Natural killer cell treated with Interleukin-12 subunit alpha and Interleukin-12 subunit beta and Interleukin-15 and Interleukin-18, amount 100 ng/mL, for 72 hours (primary cell): Measurements from ENCODE around the gene CIB1. TPM values are rescaled to one million over a fixed set of nuclear protein-coding genes. Genes with fewer than 3 reads are reported as not detected.
"Not testable (repeated sequence)": the region's sequence is repeated elsewhere in the genome, so short reads cannot be mapped to it uniquely, and the experiment has no call there.

Source experiments
- ATAC-seq, 2 donors: fragments of 150-1000 bp; cut with Tn5 transposase in 1 of 2; sonication (Bioruptor Pico), chemical (Tn5 transposase) in 1 of 2; 2 replicates each; pipeline ENCODE4 v1.10.0; 2021
- DNase-seq: peaks from one replicate; pipeline ENCODE4 v3.0.0; 2022; ENCODE audit warnings: low spot score
- H3K27ac Mint-ChIP-seq, 2 donors: 1 replicate in 1 of 2; 2 replicates in 1 of 2; pipeline ENCODE4 v1.8.0; 2022; ENCODE audit warnings: mixed read lengths in 2 of 2, mild to moderate bottlenecking in 1 of 2, moderate library complexity in 1 of 2
- H3K27me3 Mint-ChIP-seq, 2 donors: 1 replicate in 1 of 2; 2 replicates in 1 of 2; pipeline ENCODE4 v1.8.0; 2022; ENCODE audit warnings: mixed read lengths in 2 of 2
- H3K36me3 Mint-ChIP-seq: one replicate; pipeline ENCODE4 v1.8.0; 2022; ENCODE audit warnings: mixed read lengths
- H3K4me1 Mint-ChIP-seq, 2 donors: 1 replicate in 1 of 2; 2 replicates in 1 of 2; pipeline ENCODE4 v1.8.0; 2022; ENCODE audit warnings: low read depth in 2 of 2, mixed read lengths in 2 of 2, mild to moderate bottlenecking in 1 of 2
- H3K4me3 Mint-ChIP-seq: one replicate; pipeline ENCODE4 v1.8.0; 2022; ENCODE audit warnings: mixed read lengths
- H3K9me3 Mint-ChIP-seq: 2 replicates; pipeline ENCODE4 v1.8.0; 2022; ENCODE audit warnings: mixed read lengths
- total RNA-seq, 2 donors: library from RNA; stranded (reverse); gene quantifications; one replicate each; pipeline ENCODE4 v1.2.3, GENCODE V29; 2022

The CIB1 gene
- 100 to 1,000 TPM in 1 of 2 donors, 10 to 100 TPM in 1; 86.1 to 119 TPM for total RNA-seq

DNA sequence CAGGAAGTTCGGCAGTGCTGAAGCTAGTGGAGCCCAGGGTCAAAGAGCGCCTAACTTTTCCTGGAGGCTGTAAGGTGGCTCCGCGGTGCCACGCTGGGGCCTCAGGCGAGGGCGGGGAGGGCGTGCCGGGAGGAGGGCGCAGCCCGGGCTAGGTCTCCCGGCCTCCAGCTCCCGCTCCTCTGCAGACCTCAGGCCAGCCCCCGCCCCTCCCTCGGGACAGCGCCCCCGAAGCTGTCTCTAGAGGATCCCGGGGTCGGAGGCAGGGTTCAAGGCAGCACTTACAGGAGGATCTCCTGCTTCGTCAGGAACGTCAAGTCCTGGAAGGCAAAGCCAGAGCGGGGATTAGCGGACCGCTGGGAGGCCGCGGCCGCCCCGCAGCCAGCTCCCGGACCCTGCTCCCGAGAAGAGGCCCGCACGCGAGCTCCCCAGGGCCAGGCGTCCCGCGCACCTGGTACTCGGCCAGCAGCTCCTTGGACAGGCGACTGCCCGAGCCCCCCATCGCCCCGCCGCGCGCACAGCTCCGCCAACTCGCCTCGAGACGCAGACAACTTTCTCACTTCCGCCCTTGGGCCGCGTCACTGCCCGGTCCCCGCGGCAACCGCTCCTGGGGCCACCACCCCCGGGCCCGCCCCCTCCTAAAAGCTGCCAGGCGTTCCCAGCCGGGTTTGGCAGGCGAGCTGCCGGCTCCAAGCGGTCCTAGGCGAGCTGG, at the start of gene CIB1:
TSS of gene CIB1 (minus strand) at position 555 of the 709 bp plus-strand sequence. CDS start at position 499, 56 bp downstream.
- peak; percentile 97 to 98 for ATAC-seq
- Mint-ChIP-seq H3K4me1 (peaks cover 32 to 40% of the 10 kb centered on the region in 2 donors), H3K9me3 (no peaks in the 10 kb centered on the region), H3K36me3 (peaks cover 4% of the 10 kb centered on the region), H3K27ac (peak within 1 kb of the TSS; percentile 93 to 94), H3K4me3 (peak within 1 kb of the TSS; percentile 87), H3K27me3 (no peaks in the 10 kb centered on the region)
- DNase-seq, result peak; percentile 99

DNA sequence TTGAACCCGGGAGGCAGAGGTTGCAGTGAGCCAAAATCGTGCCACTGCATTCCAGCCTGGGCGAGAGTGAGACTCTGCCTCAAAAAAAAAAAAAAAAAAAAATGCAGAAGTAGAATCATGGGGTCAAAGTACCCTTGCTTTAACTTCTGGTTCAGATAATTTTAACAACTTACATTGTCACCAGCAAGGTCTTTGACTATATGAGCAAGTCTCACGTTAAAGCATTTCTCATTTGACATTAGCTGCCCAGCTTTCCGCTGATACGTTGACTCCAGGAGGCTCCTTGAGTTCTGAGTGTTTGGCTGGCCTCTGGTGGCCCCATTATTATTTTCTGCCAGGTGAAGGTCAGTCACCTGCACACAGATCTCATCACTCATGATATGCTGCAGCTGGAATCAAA, 47.9 kb upstream of the CIB1 start:
- not testable (repeated sequence) for H3K9me3 Mint-ChIP-seq, H3K27me3 Mint-ChIP-seq, DNase-seq, H3K36me3 Mint-ChIP-seq, H3K4me3 Mint-ChIP-seq, ATAC-seq, H3K4me1 Mint-ChIP-seq, H3K27ac Mint-ChIP-seq

DNA sequence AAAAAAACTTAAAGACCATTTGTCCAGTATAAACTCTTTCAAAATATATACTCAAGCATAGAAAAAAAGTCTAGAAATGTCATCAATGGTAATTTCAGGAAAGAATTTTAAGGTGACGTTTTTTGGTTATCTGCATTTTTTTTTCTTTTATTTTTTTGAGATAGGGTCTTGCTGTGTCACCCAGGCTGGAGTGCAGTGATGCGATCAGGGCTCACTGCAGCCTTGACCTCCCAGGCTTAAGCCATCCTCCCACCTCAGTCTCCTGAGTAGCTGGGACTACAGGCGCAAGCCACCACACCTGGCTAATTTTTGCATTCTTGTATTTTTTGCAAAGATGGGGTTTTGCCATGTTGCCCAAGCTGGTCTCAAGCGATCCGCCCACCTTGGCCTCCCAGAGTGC, 47.0 kb upstream of the CIB1 start:
- H3K27ac Mint-ChIP-seq, DNase-seq, H3K36me3 Mint-ChIP-seq, H3K4me1 Mint-ChIP-seq, H3K9me3 Mint-ChIP-seq, H3K27me3 Mint-ChIP-seq, H3K4me3 Mint-ChIP-seq, ATAC-seq: not testable (repeated sequence)

- not testable (repeated sequence) for DNase-seq, H3K36me3 Mint-ChIP-seq, ATAC-seq, H3K4me3 Mint-ChIP-seq, H3K9me3 Mint-ChIP-seq, H3K27ac Mint-ChIP-seq, H3K27me3 Mint-ChIP-seq
- H3K4me1 Mint-ChIP-seq, result peaks cover 0 to 11% of the 10 kb centered on the region in 2 donors
Measured at GRCh38 chr15:90278467-90278866, 44.7 kb upstream of the CIB1 start.

DNA sequence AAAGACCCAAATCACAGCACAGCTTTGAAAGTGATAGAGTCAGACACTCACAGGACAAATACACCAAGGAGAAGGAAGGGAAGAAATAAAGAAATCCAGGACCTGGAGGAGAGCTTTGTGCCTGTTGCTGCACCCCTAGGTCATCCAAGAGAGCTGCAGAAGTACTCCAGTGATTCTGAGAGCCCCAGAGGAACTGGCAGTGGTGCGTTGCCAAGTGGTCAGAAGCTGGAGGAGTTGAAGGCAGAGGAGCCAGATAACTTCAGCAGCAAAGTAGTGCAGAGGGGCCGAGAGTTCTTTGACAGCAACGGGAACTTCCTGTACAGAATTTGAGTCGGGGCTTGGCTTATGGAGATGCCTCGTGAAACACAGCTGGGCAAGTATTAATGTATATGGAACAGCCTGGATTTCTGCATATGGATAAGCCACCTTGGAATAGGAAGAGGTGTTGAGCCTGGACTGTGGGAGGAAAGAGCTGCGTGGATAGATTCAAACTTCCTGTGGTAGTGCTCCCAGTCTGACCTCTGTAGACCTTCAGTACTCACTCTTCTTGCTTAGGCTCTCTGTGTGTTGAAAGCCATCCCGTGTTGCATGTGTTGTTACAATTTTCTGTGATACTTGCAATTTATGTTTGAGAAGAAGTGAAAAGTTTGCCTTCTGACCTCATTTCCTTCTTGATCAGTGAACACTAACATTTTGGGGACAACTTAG, 37.9 kb upstream of the CIB1 start:
- Mint-ChIP-seq H3K36me3 (peaks cover 37% of the 10 kb centered on the region), H3K27me3 (no peaks in the 10 kb centered on the region), H3K9me3 (no peaks in the 10 kb centered on the region), H3K27ac (peak overlapping the region; percentile 23 to 76), H3K4me1 (peaks cover 39 to 42% of the 10 kb centered on the region in 2 donors), H3K4me3 (no peak overlapping the region)
- DNase-seq (no peak), ATAC-seq (no peak)

DNA sequence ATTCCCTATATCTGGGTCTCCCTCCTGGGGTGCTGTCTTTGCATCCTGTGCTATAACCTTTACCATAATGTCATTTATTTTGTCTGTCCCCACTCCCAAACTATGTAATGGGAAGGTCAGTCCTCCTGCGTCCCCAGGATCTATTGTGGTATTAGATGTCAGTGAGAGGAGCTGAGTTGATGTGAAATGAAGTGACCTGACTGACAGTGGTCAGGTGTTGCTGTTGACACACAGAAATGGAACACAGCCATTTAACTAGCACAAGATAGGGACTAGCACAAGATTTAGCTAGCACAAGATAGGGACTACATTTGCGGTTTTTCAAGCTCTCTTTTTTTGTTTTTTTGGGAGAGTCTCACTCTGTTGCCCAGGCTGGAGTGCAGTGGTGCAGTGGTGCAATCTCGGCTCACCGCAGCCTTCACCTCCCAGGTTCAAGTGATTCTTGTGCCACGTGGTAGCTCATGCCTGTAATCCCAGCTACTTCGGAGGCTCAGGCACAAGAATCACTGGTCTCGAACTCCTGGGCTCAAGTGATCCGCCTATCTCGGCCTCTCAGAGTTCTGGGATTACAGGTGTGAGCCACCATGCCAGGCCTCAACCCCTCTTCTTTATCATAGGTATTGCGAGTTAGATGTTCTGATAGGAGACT, 36.9 kb upstream of the CIB1 start:
- no peak for ATAC-seq
- Mint-ChIP-seq H3K36me3 (peaks cover 36% of the 10 kb centered on the region), H3K4me1 (peaks cover 43 to 47% of the 10 kb centered on the region in 2 donors), H3K4me3 (peak overlapping the region; percentile 61), H3K9me3 (no peaks in the 10 kb centered on the region), H3K27ac (peak overlapping the region; percentile 7 to 76), H3K27me3 (no peaks in the 10 kb centered on the region)
- no peak for DNase-seq

GRCh38 chr15:90268415-90268814, 34.7 kb upstream of the CIB1 start:
- peaks cover 31% of the 10 kb centered on the region for H3K36me3 Mint-ChIP-seq
- peak overlapping the region; percentile 98 for H3K4me3 Mint-ChIP-seq
- ATAC-seq (no peak), DNase-seq (no peak)
- peaks cover 45 to 58% of the 10 kb centered on the region in 2 donors for H3K4me1 Mint-ChIP-seq
- no peaks in the 10 kb centered on the region for H3K27me3 Mint-ChIP-seq
- peak overlapping the region; percentile 8 to 96 for H3K27ac Mint-ChIP-seq
- no peaks in the 10 kb centered on the region for H3K9me3 Mint-ChIP-seq

- no peak for DNase-seq
- no peaks in the 10 kb centered on the region for H3K9me3 Mint-ChIP-seq
- peak overlapping the region; percentile 90 to 96 for H3K27ac Mint-ChIP-seq
- ATAC-seq, result no peak
- H3K4me3 Mint-ChIP-seq, result peak overlapping the region; percentile 98
- H3K36me3 Mint-ChIP-seq, result peaks cover 26% of the 10 kb centered on the region
- H3K4me1 Mint-ChIP-seq, result peaks cover 41 to 49% of the 10 kb centered on the region in 2 donors
- no peaks in the 10 kb centered on the region for H3K27me3 Mint-ChIP-seq
Measured at GRCh38 chr15:90266485-90266884, 32.7 kb upstream of the CIB1 start.

- peak; percentile 34 to 37 for ATAC-seq
- no peaks in the 10 kb centered on the region for H3K27me3 Mint-ChIP-seq
- H3K36me3 Mint-ChIP-seq, result peaks cover 23% of the 10 kb centered on the region
- no peaks in the 10 kb centered on the region for H3K9me3 Mint-ChIP-seq
- no peak for DNase-seq
- peaks cover 37 to 45% of the 10 kb centered on the region in 2 donors for H3K4me1 Mint-ChIP-seq
- peak overlapping the region; percentile 90 to 96 for H3K27ac Mint-ChIP-seq
- H3K4me3 Mint-ChIP-seq, result peak overlapping the region; percentile 98
Measured at GRCh38 chr15:90266061-90266431, 32.3 kb upstream of the CIB1 start.

GRCh38 chr15:90265271-90266060, 31.7 kb upstream of the CIB1 start, which contains the start of gene NGRN:
Gene NGRN (plus strand): TSS chr15:90265672. CDS start chr15:90265713, 41 bp downstream.
- H3K4me3 Mint-ChIP-seq, result peak within 1 kb of the TSS; percentile 98
- peaks cover 35 to 43% of the 10 kb centered on the region in 2 donors for H3K4me1 Mint-ChIP-seq
- DNase-seq, result peak; percentile 96
- H3K9me3 Mint-ChIP-seq, result no peaks in the 10 kb centered on the region
- peaks cover 21% of the 10 kb centered on the region for H3K36me3 Mint-ChIP-seq
- H3K27me3 Mint-ChIP-seq, result no peaks in the 10 kb centered on the region
- peak; percentile 95 to 96 for ATAC-seq
- H3K27ac Mint-ChIP-seq, result peak within 1 kb of the TSS; percentile 90 to 96

GRCh38 chr15:90264671-90265070, 30.9 kb upstream of the CIB1 start:
- H3K27ac Mint-ChIP-seq, result peak overlapping the region; percentile 90 to 96
- no peaks in the 10 kb centered on the region for H3K27me3 Mint-ChIP-seq
- DNase-seq (no peak), ATAC-seq (no peak)
- peak overlapping the region; percentile 98 for H3K4me3 Mint-ChIP-seq
- no peaks in the 10 kb centered on the region for H3K9me3 Mint-ChIP-seq
- peaks cover 28 to 38% of the 10 kb centered on the region in 2 donors for H3K4me1 Mint-ChIP-seq
- H3K36me3 Mint-ChIP-seq, result peaks cover 13% of the 10 kb centered on the region

DNA sequence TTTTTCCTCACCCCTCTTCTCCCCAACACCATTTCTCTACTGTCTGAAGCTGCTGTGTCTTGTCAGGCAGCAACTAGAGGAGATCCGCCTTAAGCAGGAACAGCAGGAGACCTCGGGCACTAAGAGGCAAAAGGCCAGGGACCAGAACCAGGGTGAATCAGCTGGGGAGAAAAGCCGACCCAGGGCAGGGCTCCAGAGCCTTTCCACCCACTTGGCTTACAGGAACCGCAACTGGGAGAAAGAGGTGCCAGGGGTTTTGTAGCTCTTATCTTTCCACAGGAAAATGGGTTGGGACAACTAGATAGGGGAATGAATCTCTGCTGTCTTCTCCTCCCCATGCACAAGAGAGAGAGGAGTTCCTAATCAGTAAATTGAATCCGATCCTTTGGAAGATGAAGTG, 28.7 kb upstream of the CIB1 start:
- no peak for ATAC-seq
- Mint-ChIP-seq H3K4me1 (peaks cover 15 to 28% of the 10 kb centered on the region in 2 donors), H3K4me3 (no peak overlapping the region), H3K27me3 (no peaks in the 10 kb centered on the region), H3K36me3 (no peaks in the 10 kb centered on the region), H3K9me3 (no peaks in the 10 kb centered on the region), H3K27ac (no peak overlapping the region)
- DNase-seq, result no peak

GRCh38 chr15:90261811-90262210, 28.1 kb upstream of the CIB1 start:
- no peak overlapping the region for H3K27ac Mint-ChIP-seq

More at GRCh38 chr15:90261811-90262210, 28.1 kb upstream of the CIB1 start:
- peaks cover 14 to 28% of the 10 kb centered on the region in 2 donors for H3K4me1 Mint-ChIP-seq
- no peak overlapping the region for H3K4me3 Mint-ChIP-seq
- no peak for DNase-seq
- no peak for ATAC-seq
- H3K27me3 Mint-ChIP-seq, result no peaks in the 10 kb centered on the region
- H3K36me3 Mint-ChIP-seq, result no peaks in the 10 kb centered on the region
- H3K9me3 Mint-ChIP-seq, result no peaks in the 10 kb centered on the region
